ENCODE results near the gene PRRG3.

GRCh38 chrX:151725338-151725614 lies 30.0 kb downstream of the PRRG3 start:
- TF ChIP-seq, protein P1, sequence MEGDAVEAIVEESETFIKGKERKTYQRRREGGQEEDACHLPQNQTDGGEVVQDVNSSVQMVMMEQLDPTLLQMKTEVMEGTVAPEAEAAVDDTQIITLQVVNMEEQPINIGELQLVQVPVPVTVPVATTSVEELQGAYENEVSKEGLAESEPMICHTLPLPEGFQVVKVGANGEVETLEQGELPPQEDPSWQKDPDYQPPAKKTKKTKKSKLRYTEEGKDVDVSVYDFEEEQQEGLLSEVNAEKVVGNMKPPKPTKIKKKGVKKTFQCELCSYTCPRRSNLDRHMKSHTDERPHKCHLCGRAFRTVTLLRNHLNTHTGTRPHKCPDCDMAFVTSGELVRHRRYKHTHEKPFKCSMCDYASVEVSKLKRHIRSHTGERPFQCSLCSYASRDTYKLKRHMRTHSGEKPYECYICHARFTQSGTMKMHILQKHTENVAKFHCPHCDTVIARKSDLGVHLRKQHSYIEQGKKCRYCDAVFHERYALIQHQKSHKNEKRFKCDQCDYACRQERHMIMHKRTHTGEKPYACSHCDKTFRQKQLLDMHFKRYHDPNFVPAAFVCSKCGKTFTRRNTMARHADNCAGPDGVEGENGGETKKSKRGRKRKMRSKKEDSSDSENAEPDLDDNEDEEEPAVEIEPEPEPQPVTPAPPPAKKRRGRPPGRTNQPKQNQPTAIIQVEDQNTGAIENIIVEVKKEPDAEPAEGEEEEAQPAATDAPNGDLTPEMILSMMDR (conservative IDR thresholded peaks at IDR 0.05; ENCODE audit: low read depth, low read length) = no peak
- no peak for TF ChIP-seq POLR2A (IDR thresholded peaks at IDR 0.05; ENCODE audit: low read depth, low read length)
- TF ChIP-seq RFX5 (IDR thresholded peaks at IDR 0.05; ENCODE audit: low read depth, low read length) = no peak
- TF ChIP-seq RCOR1 (IDR thresholded peaks at IDR 0.05; ENCODE audit: insufficient replicate concordance, low read length) = no peak
- TF ChIP-seq BHLHE40 (IDR thresholded peaks at IDR 0.05; ENCODE audit: low read depth, low read length) = no peak
- no peak for TF ChIP-seq SMC3 (IDR thresholded peaks at IDR 0.05; ENCODE audit: low read depth, low read length)
- TF ChIP-seq CEBPB (IDR thresholded peaks at IDR 0.05; ENCODE audit: low read depth, low read length) = no peak
- no peak for TF ChIP-seq CHD1 (IDR thresholded peaks at IDR 0.05; ENCODE audit: low read depth, low read length)
- TF ChIP-seq MAZ (IDR thresholded peaks at IDR 0.05; ENCODE audit: borderline replicate concordance, low read depth, low read length) = no peak
- no peak for TF ChIP-seq MXI1 (IDR thresholded peaks at IDR 0.05; ENCODE audit: borderline replicate concordance, low read depth, low read length)
- TF ChIP-seq MAFK (IDR thresholded peaks at IDR 0.05; ENCODE audit: low read depth, low read length) = no peak
